Measurements from ENCODE around the gene CCDC6. TPM values are rescaled to one million over a fixed set of nuclear protein-coding genes. Genes with fewer than 3 reads are reported as not detected.
A peak's percentile ranks its signal among the peaks of the same experiment; 100 is the strongest.

The CCDC6 gene
- total RNA-seq, 4 donors from 2014 or later, result 59.3 to 79.3 (median 64.8) TPM

- no peaks in the 10 kb centered on the region for H3K9me3 ChIP-seq
- H3K4me3 ChIP-seq (replicated peaks in 1 of 3), result no peak overlapping the region
- no peak for DNase-seq
- TF ChIP-seq POLR2A (IDR thresholded peaks at IDR 0.05) (no peak), CTCF (IDR thresholded peaks at IDR 0.05) (no peak)
- H3K27me3 ChIP-seq, result no peaks in the 10 kb centered on the region
- no peaks in the 10 kb centered on the region for H3K36me3 ChIP-seq
- intact Hi-C loops (cut with DNase I), result no loop called here
- H3K4me1 ChIP-seq, result peaks cover 32 to 43% of the 10 kb centered on the region in 2 donors
- no peak overlapping the region for H3K27ac ChIP-seq
- 83 to 93% methylated on average over 7 of the region's 7 CpGs for WGBS, 2 donors
Measured at GRCh38 chr10:59867590-59867989, 38.8 kb downstream of the CCDC6 start.

GRCh38 chr10:59865101-59865500 is 41.3 kb downstream of the CCDC6 start:
- Histone ChIP-seq H3K36me3 (no peaks in the 10 kb centered on the region), H3K9me3 (no peaks in the 10 kb centered on the region), H3K4me3 (replicated peaks in 1 of 3) (no peak overlapping the region), H3K27me3 (no peaks in the 10 kb centered on the region), H3K4me1 (peaks cover 32 to 39% of the 10 kb centered on the region in 2 donors), H3K27ac (peak overlapping the region in 1 of 3 donors; percentile 16)
- DNase-seq, result peak; percentile 68
- intact Hi-C loops (cut with DNase I), result no loop called here
- TF ChIP-seq POLR2A (IDR thresholded peaks at IDR 0.05) (no peak), CTCF (IDR thresholded peaks at IDR 0.05) (peak; percentile 18 to 66 (median 48))
- 43 to 51% methylated on average over 5 of the region's 5 CpGs for WGBS, 2 donors

- TF ChIP-seq POLR2A (IDR thresholded peaks at IDR 0.05), result no peak
- no peak for TF ChIP-seq CTCF (IDR thresholded peaks at IDR 0.05)
- H3K27ac ChIP-seq, result peak overlapping the region in 2 of 3 donors; percentile 16 to 20
- H3K36me3 ChIP-seq, result no peaks in the 10 kb centered on the region
- WGBS, 2 donors, result 59 to 62% methylated on average over 5 of the region's 5 CpGs
- H3K4me3 ChIP-seq (replicated peaks in 1 of 3), result no peak overlapping the region
- intact Hi-C loops (cut with DNase I), result no loop called here
- H3K4me1 ChIP-seq, result peaks cover 32 to 35% of the 10 kb centered on the region in 2 donors
- no peaks in the 10 kb centered on the region for H3K9me3 ChIP-seq
- H3K27me3 ChIP-seq, result no peaks in the 10 kb centered on the region
- DNase-seq, result no peak
Measured at GRCh38 chr10:59864141-59864962, 42.0 kb downstream of the CCDC6 start.

GRCh38 chr10:59859570-59859969 is 46.8 kb downstream of the CCDC6 start:
- no peak for DNase-seq
- TF ChIP-seq CTCF (IDR thresholded peaks at IDR 0.05), result no peak
- no peak for TF ChIP-seq POLR2A (IDR thresholded peaks at IDR 0.05)
- Histone ChIP-seq H3K27me3 (no peaks in the 10 kb centered on the region), H3K36me3 (no peaks in the 10 kb centered on the region), H3K9me3 (no peaks in the 10 kb centered on the region), H3K27ac (no peak overlapping the region), H3K4me3 (replicated peaks in 1 of 3) (no peak overlapping the region), H3K4me1 (peaks cover 23 to 33% of the 10 kb centered on the region in 2 donors)
- intact Hi-C loops (cut with DNase I), result no loop called here
- 95% methylated on average over 6 of the region's 6 CpGs for WGBS, 2 donors

GRCh38 chr10:59857921-59858320 is 48.4 kb downstream of the CCDC6 start:
- H3K4me3 ChIP-seq (replicated peaks in 1 of 3), result no peak overlapping the region
- TF ChIP-seq CTCF (IDR thresholded peaks at IDR 0.05) (no peak), POLR2A (IDR thresholded peaks at IDR 0.05) (no peak)
- H3K36me3 ChIP-seq, result no peaks in the 10 kb centered on the region
- WGBS, 2 donors, result 95 to 98% methylated on average over 3 of the region's 3 CpGs
- no peak for DNase-seq
- no peaks in the 10 kb centered on the region for H3K9me3 ChIP-seq
- H3K4me1 ChIP-seq, result peaks cover 14 to 26% of the 10 kb centered on the region in 2 donors
- no peaks in the 10 kb centered on the region for H3K27me3 ChIP-seq
- intact Hi-C loops (cut with DNase I), result no loop called here
- no peak overlapping the region for H3K27ac ChIP-seq
